Measurements from ENCODE around the gene CACHD1.

DNA sequence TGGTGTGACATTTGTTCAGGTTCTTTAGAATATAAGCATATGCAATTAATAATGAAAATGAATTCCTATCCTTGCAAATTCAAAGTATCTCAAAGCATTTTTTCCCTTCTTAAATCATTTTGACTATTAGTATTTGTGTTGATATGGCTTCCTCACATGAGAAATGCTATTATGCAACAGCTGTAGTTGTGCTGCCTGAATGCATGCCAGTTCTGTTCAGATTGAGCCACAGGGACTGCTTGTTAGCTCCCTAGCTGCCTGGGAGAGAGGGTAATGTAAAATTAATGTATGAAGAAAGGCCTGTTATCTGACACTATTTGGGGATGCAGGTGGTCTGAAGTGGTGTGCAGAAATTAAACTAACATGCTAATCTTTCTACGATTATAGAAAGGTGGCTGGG is 45.5 kb downstream of the CACHD1 start:
- TF ChIP-seq BHLHE40 (IDR thresholded peaks at IDR 0.05; ENCODE audit: low read depth, low read length): no peak
- no peak for TF ChIP-seq CTCF (conservative IDR thresholded peaks at IDR 0.05; ENCODE audit: low read depth, low read length)
- no peak for TF ChIP-seq MAFK (IDR thresholded peaks at IDR 0.05; ENCODE audit: low read depth, low read length)
- no peak for TF ChIP-seq POLR2A (IDR thresholded peaks at IDR 0.05; ENCODE audit: low read depth, low read length)
- no peak for TF ChIP-seq RCOR1 (IDR thresholded peaks at IDR 0.05; ENCODE audit: insufficient replicate concordance, low read length)
- no peak for TF ChIP-seq SMC3 (IDR thresholded peaks at IDR 0.05; ENCODE audit: low read depth, low read length)
- no peak for TF ChIP-seq FOS (IDR thresholded peaks at IDR 0.05; ENCODE audit: low read depth, low read length)
